Naive thymus-derived CD4-positive, alpha-beta T cell (primary cell): Measurements from ENCODE around the gene STX10. TPM values are rescaled to one million over a fixed set of nuclear protein-coding genes. Genes with fewer than 3 reads are reported as not detected.

Experiments
- ATAC-seq: fragments of 150-1000 bp; cut with Tn5 transposase; 2 replicates; pipeline ENCODE4 v1.10.0; 2021; ENCODE audit warnings: mild to moderate bottlenecking, moderate library complexity
- CTCF ChIA-PET: fragments of 350-600 bp; sonication (Branson Sonifier 250); formaldehyde crosslinking; loops from one replicate; lab custom pipeline; 2021; ENCODE audit warnings: antibody characterized with exemption; lab: Charles Lee
- POLR2A ChIA-PET: fragments of 350-600 bp; sonication (Branson Sonifier 250); formaldehyde crosslinking; loops from one replicate; lab custom pipeline; 2021; ENCODE audit warnings: antibody characterized with exemption, inconsistent platforms; lab: Charles Lee
- DNase-seq, 9 donors: peaks; one replicate each; pipeline versions ENCODE4 v3.0.0 to v3.0.0-alpha.2; 2020 to 2022; ENCODE audit warnings: mixed read lengths in 1 of 9
- H3K27ac ChIP-seq: one replicate; pipeline ENCODE4 v1.7.0; 2013; ENCODE audit warnings: mild to moderate bottlenecking, low read depth, low read length, moderate library complexity
- H3K27me3 ChIP-seq, 2 donors: one replicate each; pipeline ENCODE4 v1.7.0; 2013; ENCODE audit warnings: low read length in 2 of 2, mild to moderate bottlenecking in 2 of 2, moderate library complexity in 2 of 2; ENCODE audit not compliant: control insufficient read depth in 2 of 2, insufficient read depth in 2 of 2
- H3K36me3 ChIP-seq, 3 experiments: 1 replicate in 2 of 3; 2 replicates in 1 of 3; pipeline ENCODE4 v1.7.0; 2013; ENCODE audit warnings: low read length in 3 of 3, mild to moderate bottlenecking in 3 of 3, moderate library complexity in 1 of 3; ENCODE audit not compliant: insufficient read depth in 3 of 3, control insufficient read depth in 2 of 3
- H3K4me1 ChIP-seq, 2 donors: one replicate each; pipeline ENCODE4 v1.7.0; 2013; ENCODE audit warnings: low read length in 2 of 2, mild to moderate bottlenecking in 2 of 2, moderate library complexity in 1 of 2; ENCODE audit not compliant: control insufficient read depth in 2 of 2, insufficient read depth in 2 of 2
- H3K4me3 ChIP-seq: 2 replicates; pipeline ENCODE4 v1.7.0; 2013; ENCODE audit warnings: mild to moderate bottlenecking, low read length
- H3K9me3 ChIP-seq, 3 experiments: 1 replicate in 2 of 3; 2 replicates in 1 of 3; pipeline ENCODE4 v1.7.0; 2013; ENCODE audit warnings: low read length in 3 of 3; ENCODE audit not compliant: control insufficient read depth in 2 of 3
- H3K27ac Mint-ChIP-seq, 9 donors: one replicate each; pipeline ENCODE4 v1.8.0; 2020 to 2022; ENCODE audit warnings: mixed read lengths in 9 of 9, mild to moderate bottlenecking in 8 of 9, moderate library complexity in 5 of 9, inconsistent platforms in 2 of 9
- H3K27me3 Mint-ChIP-seq, 5 donors: one replicate each; pipeline ENCODE4 v1.8.0; 2021 to 2022; ENCODE audit warnings: mixed read lengths in 5 of 5, mild to moderate bottlenecking in 1 of 5
- H3K36me3 Mint-ChIP-seq, 5 donors: one replicate each; pipeline ENCODE4 v1.8.0; 2020 to 2022; ENCODE audit warnings: mixed read lengths in 5 of 5, mild to moderate bottlenecking in 3 of 5, inconsistent platforms in 1 of 5
- H3K4me1 Mint-ChIP-seq, 7 donors: one replicate each; pipeline ENCODE4 v1.8.0; 2020 to 2022; ENCODE audit warnings: mixed read lengths in 7 of 7, mild to moderate bottlenecking in 3 of 7, inconsistent platforms in 1 of 7
- H3K4me3 Mint-ChIP-seq, 10 donors: one replicate each; pipeline ENCODE4 v1.8.0; 2020 to 2022; ENCODE audit warnings: mild to moderate bottlenecking in 10 of 10, mixed read lengths in 10 of 10, moderate library complexity in 6 of 10, inconsistent platforms in 2 of 10
- H3K9me3 Mint-ChIP-seq, 11 donors: one replicate each; pipeline ENCODE4 v1.8.0; 2020 to 2022; ENCODE audit warnings: mixed read lengths in 11 of 11, mild to moderate bottlenecking in 4 of 11, inconsistent platforms in 1 of 11, moderate library complexity in 1 of 11
- intact Hi-C, 2 donors: fragments of 100-400 bp; cut with micrococcal nuclease; formaldehyde crosslinking; loops; one replicate each; pipeline ENCODE4 v1.15.1; 2023
- polyA plus RNA-seq, 2 donors: library from polyadenylated mRNA; unstranded; fragments of 300-500 nt; fragmentation: Illumina TruSeq; gene quantifications; one replicate each; pipeline ENCODE4 v1.2.3, GENCODE V29; 2021
- total RNA-seq, 6 experiments: library from RNA in 5 of 6; stranded (reverse) in 5 of 6; gene quantifications; 1 replicate in 5 of 6; 2 replicates in 1 of 6; pipeline ENCODE4 v1.2.3 and lab custom pipeline; 2021 to 2026

STX10 gene
- total and polyA plus RNA-seq, 7 experiments from 2014 or later: 42.6 to 76.2 (median 63.7) TPM

DNA sequence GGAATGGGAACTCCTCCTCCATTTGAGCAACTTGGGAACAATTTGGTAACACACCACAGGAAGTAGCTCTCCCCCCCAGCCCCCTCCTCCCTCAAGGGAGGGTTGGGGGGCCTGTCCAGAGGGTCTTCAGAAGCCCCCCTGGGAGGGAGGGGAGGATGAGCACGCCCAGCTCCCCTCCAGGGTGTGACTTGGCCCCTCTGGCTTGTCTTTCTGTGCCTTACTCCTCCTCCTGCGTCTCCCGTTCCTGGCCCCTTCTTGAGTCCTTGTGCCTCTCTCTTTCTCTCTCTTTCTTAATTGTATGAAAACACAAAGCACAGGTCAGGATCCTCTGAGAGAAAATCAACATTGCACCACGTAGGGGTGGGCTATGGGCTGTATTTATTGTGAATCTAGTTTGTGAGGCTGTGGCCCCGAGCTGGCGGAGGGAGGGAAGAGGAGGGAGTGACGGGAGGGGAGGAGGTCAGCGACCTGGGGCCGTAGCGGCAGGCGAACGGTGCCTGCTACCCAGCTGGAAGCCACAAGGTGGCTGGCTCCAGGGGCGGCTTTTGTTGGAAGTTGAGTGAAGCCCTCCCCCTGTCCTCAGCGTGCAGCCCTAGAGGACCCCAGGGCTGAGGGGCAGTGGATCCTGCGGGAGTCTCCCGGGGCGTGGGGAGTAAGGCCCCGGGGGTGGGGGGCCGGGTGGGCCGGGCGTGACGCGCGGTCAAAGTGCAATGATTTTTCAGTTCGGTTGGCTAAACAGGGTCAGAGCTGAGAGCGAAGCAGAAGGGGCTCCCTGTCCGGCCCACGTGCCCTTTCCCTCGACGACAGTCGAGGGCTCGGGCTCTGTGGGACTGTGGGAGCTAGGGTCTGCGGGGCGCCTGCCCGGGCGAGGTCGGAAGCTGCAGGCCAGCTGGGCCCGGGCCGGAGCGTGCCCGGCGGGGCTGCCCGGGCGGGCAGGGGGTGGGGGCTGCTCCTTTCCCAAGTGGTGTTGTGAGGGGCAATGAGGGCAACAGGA, 53.9 kb downstream of the STX10 start:
- ChIA-PET CTCF (interaction anchor here (0.6 to 6.2 kb wide), 5 partner anchors 9 to 131 kb away, joined by 4 to 75 read pairs (median 12); no protein-coding TSS in a partner anchor), POLR2A (interaction anchor here (0.7 to 1.6 kb wide), 7 partner anchors 8 to 426 kb away, joined by 3 to 4 read pairs (median 3); a partner anchor contains a TSS)
- Histone ChIP-seq H3K4me1 (peaks cover 41 to 42% of the 10 kb centered on the region in 2 donors), H3K27me3 (peaks cover 0 to 6% of the 10 kb centered on the region in 2 donors), H3K4me3 (peak overlapping the region; percentile 24), H3K27ac (peak overlapping the region; percentile 42), H3K9me3 (no peaks in the 10 kb centered on the region), H3K36me3 (no peaks in the 10 kb centered on the region)
- H3K4me3 Mint-ChIP-seq: peak overlapping the region; percentile 50 to 82 (median 68)
- peaks cover 0 to 7% (median 0%) of the 10 kb centered on the region in 5 donors for H3K36me3 Mint-ChIP-seq
- intact Hi-C loops: loop anchor here in 1 of 2 donors (2.0 to 10.0 kb wide), 3 partner anchors 167 to 304 kb away; partner anchors contain the start of genes DNASE2, JUNB and KLF1
- H3K27ac Mint-ChIP-seq: peak overlapping the region in 6 of 9 donors; percentile 3 to 83 (median 54)
- peaks cover 6 to 42% (median 16%) of the 10 kb centered on the region in 5 donors for H3K27me3 Mint-ChIP-seq
- DNase-seq: peak in 1 of 9 donors; percentile 31
- peaks cover 0 to 4% (median 0%) of the 10 kb centered on the region in 11 donors for H3K9me3 Mint-ChIP-seq
- peaks cover 17 to 45% (median 37%) of the 10 kb centered on the region in 7 donors for H3K4me1 Mint-ChIP-seq
- no peak for ATAC-seq

GRCh38 chr19:13095393-13095784, 54.8 kb downstream of the STX10 start:
- intact Hi-C loops: loop anchor here in 1 of 2 donors (2.0 to 10.0 kb wide), 3 partner anchors 167 to 303 kb away; partner anchors contain the start of genes DNASE2, JUNB and KLF1
- peak in 2 of 9 donors; percentile 26 to 39 for DNase-seq
- peaks cover 17 to 42% (median 34%) of the 10 kb centered on the region in 7 donors for H3K4me1 Mint-ChIP-seq
- Histone ChIP-seq H3K4me1 (peaks cover 33 to 34% of the 10 kb centered on the region in 2 donors), H3K27me3 (peaks cover 0 to 6% of the 10 kb centered on the region in 2 donors), H3K36me3 (no peaks in the 10 kb centered on the region), H3K27ac (peak overlapping the region; percentile 42), H3K4me3 (no peak overlapping the region), H3K9me3 (no peaks in the 10 kb centered on the region)
- CTCF ChIA-PET: interaction anchor here (2.7 to 6.2 kb wide), 4 partner anchors 10 to 130 kb away, joined by 12 to 75 read pairs (median 16); no protein-coding TSS in a partner anchor
- peaks cover 6 to 42% (median 16%) of the 10 kb centered on the region in 5 donors for H3K27me3 Mint-ChIP-seq
- peaks cover 0 to 7% (median 0%) of the 10 kb centered on the region in 5 donors for H3K36me3 Mint-ChIP-seq
- no peak for ATAC-seq
- peak overlapping the region in 5 of 10 donors; percentile 61 to 82 (median 65) for H3K4me3 Mint-ChIP-seq
- no peak overlapping the region for H3K27ac Mint-ChIP-seq
- H3K9me3 Mint-ChIP-seq: peaks cover 0 to 4% (median 0%) of the 10 kb centered on the region in 11 donors
- POLR2A ChIA-PET: interaction anchor here (0.6 to 1.6 kb wide), 6 partner anchors 9 to 426 kb away, joined by 3 to 4 read pairs (median 3); a partner anchor contains a TSS

DNA sequence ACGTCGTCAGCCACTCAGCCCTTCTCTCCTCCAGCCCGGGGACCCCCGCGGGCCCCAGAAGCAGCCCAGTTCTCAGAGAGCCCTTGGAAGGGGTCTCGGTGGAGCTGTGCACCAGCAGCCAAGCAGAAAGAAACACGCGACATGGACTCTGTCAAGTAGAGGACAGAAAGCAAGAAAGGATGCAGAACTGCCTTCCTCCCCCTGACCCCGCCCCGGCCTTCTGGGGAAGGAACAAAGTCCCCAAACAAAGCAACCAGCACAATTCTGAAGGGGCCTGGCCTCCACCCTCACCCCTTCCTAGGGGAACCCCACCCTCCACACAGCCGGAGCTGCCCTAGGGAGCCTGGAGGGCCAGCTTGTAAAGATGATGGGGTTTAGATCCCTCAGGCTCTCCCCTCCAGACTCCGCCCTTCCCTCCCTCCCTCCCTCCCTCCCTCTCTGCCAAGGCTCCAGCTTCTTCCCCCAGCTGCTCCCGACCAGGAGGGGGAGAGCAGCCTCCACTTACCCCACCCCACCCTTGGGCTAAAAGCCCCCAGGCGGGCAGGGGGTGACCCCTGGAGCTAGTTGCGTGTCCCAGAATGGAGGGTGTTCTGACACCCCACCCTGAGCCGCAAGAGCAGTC, 55.3 kb downstream of the STX10 start:
- H3K36me3 ChIP-seq: no peaks in the 10 kb centered on the region
- H3K27ac Mint-ChIP-seq: peak overlapping the region in 5 of 9 donors; percentile 21 to 72 (median 41)

GRCh38 chr19:13094106-13094504, 56.1 kb downstream of the STX10 start:
- peaks cover 0 to 6% of the 10 kb centered on the region in 2 donors for H3K27me3 ChIP-seq
- POLR2A ChIA-PET: interaction anchor here (0.9 to 2.2 kb wide), 3 partner anchors 11 to 302 kb away, joined by 3 to 8 read pairs (median 4); no protein-coding TSS in a partner anchor
- CTCF ChIA-PET: interaction anchor here (0.6 to 6.2 kb wide), 10 partner anchors 11 to 476 kb away, joined by 3 to 75 read pairs (median 5); no protein-coding TSS in a partner anchor
- Mint-ChIP-seq H3K9me3 (no peaks in the 10 kb centered on the region), H3K27ac (no peak overlapping the region), H3K36me3 (peaks cover 0 to 2% (median 0%) of the 10 kb centered on the region in 5 donors), H3K4me1 (peaks cover 16 to 34% (median 26%) of the 10 kb centered on the region in 7 donors), H3K27me3 (peaks cover 6 to 39% (median 16%) of the 10 kb centered on the region in 5 donors), H3K4me3 (peak overlapping the region in 1 of 10 donors; percentile 25)
- no peaks in the 10 kb centered on the region for H3K9me3 ChIP-seq
- ATAC-seq: no peak
- H3K36me3 ChIP-seq: no peaks in the 10 kb centered on the region
- H3K4me1 ChIP-seq: peaks cover 24% of the 10 kb centered on the region in 2 donors
- intact Hi-C loops: loop anchor here in 1 of 2 donors (1.0 to 10.0 kb wide), 3 partner anchors 10 to 209 kb away; partner anchors contain the start of genes DNASE2 and KLF1
- no peak overlapping the region for H3K4me3 ChIP-seq
- DNase-seq: no peak
- no peak overlapping the region for H3K27ac ChIP-seq

More for the DNA sequence above, 55.3 kb downstream of the STX10 start:
- peak in 1 of 9 donors; percentile 16 for DNase-seq
- H3K4me1 Mint-ChIP-seq: peaks cover 17 to 37% (median 29%) of the 10 kb centered on the region in 7 donors
- peaks cover 0 to 3% (median 0%) of the 10 kb centered on the region in 5 donors for H3K36me3 Mint-ChIP-seq
- peaks cover 0 to 6% of the 10 kb centered on the region in 2 donors for H3K27me3 ChIP-seq
- POLR2A ChIA-PET: interaction anchor here (0.6 to 2.2 kb wide), 4 partner anchors 10 to 180 kb away, joined by 3 to 8 read pairs (median 4); no protein-coding TSS in a partner anchor
- CTCF ChIA-PET: interaction anchor here (2.0 to 6.2 kb wide), 5 partner anchors 10 to 129 kb away, joined by 4 to 75 read pairs (median 13); no protein-coding TSS in a partner anchor
- H3K4me3 ChIP-seq: no peak overlapping the region
- H3K4me3 Mint-ChIP-seq: peak overlapping the region in 3 of 10 donors; percentile 12 to 82 (median 21)
- no peaks in the 10 kb centered on the region for H3K9me3 Mint-ChIP-seq
- intact Hi-C loops: loop anchor here in 1 of 2 donors (1.0 to 10.0 kb wide), 4 partner anchors 9 to 303 kb away; partner anchors contain the start of genes DNASE2, JUNB and KLF1
- no peaks in the 10 kb centered on the region for H3K9me3 ChIP-seq
- peaks cover 28 to 29% of the 10 kb centered on the region in 2 donors for H3K4me1 ChIP-seq
- H3K27me3 Mint-ChIP-seq: peaks cover 6 to 39% (median 16%) of the 10 kb centered on the region in 5 donors
- no peak overlapping the region for H3K27ac ChIP-seq
- no peak for ATAC-seq
